Measurements from ENCODE around the gene PIK3C2G. TPM values are rescaled to one million over a fixed set of nuclear protein-coding genes. Genes with fewer than 3 reads are reported as not detected.

The PIK3C2G gene
- polyA plus RNA-seq, 3 donors, result not detected

- H3K27me3 Mint-ChIP-seq (ENCODE audit: low read depth in 3 of 3), result no peaks in the 10 kb centered on the region
- DNase-seq, result no peak
- no peaks in the 10 kb centered on the region for H3K4me1 Mint-ChIP-seq
- Histone ChIP-seq H2AFZ (ENCODE audit: insufficient read depth, low read depth, low read length, poor library complexity, severe bottlenecking) (no peak overlapping the region), H3K9ac (ENCODE audit: insufficient read depth, low read length, poor library complexity, severe bottlenecking) (no peak overlapping the region), H4K20me1 (ENCODE audit: insufficient read depth, low read length) (no peaks in the 10 kb centered on the region), H3K27me3 (ENCODE audit: control insufficient read depth in 2 of 2, insufficient read depth in 2 of 2, low read length in 2 of 2) (no peaks in the 10 kb centered on the region), H3K79me2 (ENCODE audit: insufficient read depth, low read length) (no peaks in the 10 kb centered on the region), H3K36me3 (replicated peaks in 1 of 2; ENCODE audit: control insufficient read depth in 1 of 2, insufficient read depth in 2 of 2, low read length in 2 of 2) (no peaks in the 10 kb centered on the region), H3K4me2 (replicated peaks; ENCODE audit: extremely low read depth, low read length, poor library complexity, severe bottlenecking) (no peak overlapping the region), H3K27ac (ENCODE audit: low read depth in 1 of 2, low read length in 2 of 2) (no peak overlapping the region), H3K9me3 (replicated peaks in 1 of 2; ENCODE audit: control insufficient read depth in 1 of 2, insufficient read depth in 1 of 2, low read length in 2 of 2) (no peaks in the 10 kb centered on the region), H3K4me1 (ENCODE audit: control insufficient read depth in 1 of 2, insufficient read depth in 2 of 2, low read length in 2 of 2) (no peaks in the 10 kb centered on the region), H3K4me3 (replicated peaks in 1 of 3; ENCODE audit: low read depth in 2 of 3, low read length in 3 of 3) (no peak overlapping the region)
- no peak for TF ChIP-seq CTCF (IDR thresholded peaks at IDR 0.05)
- peaks cover 0 to 2% (median 0%) of the 10 kb centered on the region in 7 donors for H3K9me3 Mint-ChIP-seq
- no peaks in the 10 kb centered on the region for H3K36me3 Mint-ChIP-seq
- intact Hi-C loops (cut with micrococcal nuclease), result no loop called here
- 100% methylated on average over 1 of the region's 1 CpG for WGBS (ENCODE audit: insufficient coverage)
- H3K4me3 Mint-ChIP-seq, result no peak overlapping the region
- no peak overlapping the region for H3K27ac Mint-ChIP-seq
These were observed 289.8 kb downstream of the PIK3C2G start for GRCh38 chr12:18551106-18551505.

- H3K27me3 Mint-ChIP-seq (ENCODE audit: low read depth in 3 of 3), result no peaks in the 10 kb centered on the region
- no peak for TF ChIP-seq CTCF (IDR thresholded peaks at IDR 0.05)
- Histone ChIP-seq H3K4me2 (replicated peaks; ENCODE audit: extremely low read depth, low read length, poor library complexity, severe bottlenecking) (no peak overlapping the region), H3K4me3 (replicated peaks in 1 of 3; ENCODE audit: low read depth in 2 of 3, low read length in 3 of 3) (no peak overlapping the region), H3K36me3 (replicated peaks in 1 of 2; ENCODE audit: control insufficient read depth in 1 of 2, insufficient read depth in 2 of 2, low read length in 2 of 2) (no peaks in the 10 kb centered on the region), H4K20me1 (ENCODE audit: insufficient read depth, low read length) (no peaks in the 10 kb centered on the region), H3K4me1 (ENCODE audit: control insufficient read depth in 1 of 2, insufficient read depth in 2 of 2, low read length in 2 of 2) (no peaks in the 10 kb centered on the region), H3K9ac (ENCODE audit: insufficient read depth, low read length, poor library complexity, severe bottlenecking) (no peak overlapping the region), H3K27ac (ENCODE audit: low read depth in 1 of 2, low read length in 2 of 2) (no peak overlapping the region), H2AFZ (ENCODE audit: insufficient read depth, low read depth, low read length, poor library complexity, severe bottlenecking) (no peak overlapping the region), H3K9me3 (replicated peaks in 1 of 2; ENCODE audit: control insufficient read depth in 1 of 2, insufficient read depth in 1 of 2, low read length in 2 of 2) (no peaks in the 10 kb centered on the region), H3K79me2 (ENCODE audit: insufficient read depth, low read length) (no peaks in the 10 kb centered on the region), H3K27me3 (ENCODE audit: control insufficient read depth in 2 of 2, insufficient read depth in 2 of 2, low read length in 2 of 2) (no peaks in the 10 kb centered on the region)
- H3K9me3 Mint-ChIP-seq, result peaks cover 0 to 2% (median 0%) of the 10 kb centered on the region in 7 donors
- H3K4me1 Mint-ChIP-seq, result no peaks in the 10 kb centered on the region
- intact Hi-C loops (cut with micrococcal nuclease), result no loop called here
- WGBS (ENCODE audit: insufficient coverage), result 86% methylated on average over 1 of the region's 3 CpGs
- no peak overlapping the region for H3K4me3 Mint-ChIP-seq
- no peak overlapping the region for H3K27ac Mint-ChIP-seq
- DNase-seq, result no peak
- no peaks in the 10 kb centered on the region for H3K36me3 Mint-ChIP-seq
These were observed 290.4 kb downstream of the PIK3C2G start for GRCh38 chr12:18551701-18552100.

Measured in CD14-positive monocyte (primary cell).